SK-N-DZ (cell line): Measurements from ENCODE around the gene IL31RA.

Source experiments
- DNase-seq: peaks from one replicate; pipeline ENCODE4 v3.0.0-alpha.2; 2015; ENCODE audit warnings: low spot score

IL31RA gene

GRCh38 chr5:55858104-55858503 lies 6.9 kb downstream of the IL31RA start:
- no peak for DNase-seq

- DNase-seq = no peak
These were observed 9.1 kb downstream of the IL31RA start for GRCh38 chr5:55860288-55860687.

GRCh38 chr5:55860709-55861108 lies 9.6 kb downstream of the IL31RA start:
- no peak for DNase-seq

- DNase-seq = no peak
These were observed 13.7 kb downstream of the IL31RA start for GRCh38 chr5:55864606-55865541.

GRCh38 chr5:55865831-55866230 lies 14.7 kb downstream of the IL31RA start:
- no peak for DNase-seq

- DNase-seq = no peak
These were observed 15.3 kb downstream of the IL31RA start for GRCh38 chr5:55866485-55866884.

GRCh38 chr5:55866934-55867333 lies 15.8 kb downstream of the IL31RA start:
- DNase-seq = no peak

GRCh38 chr5:55868846-55869245 lies 17.7 kb downstream of the IL31RA start:
- DNase-seq = no peak

- no peak for DNase-seq
These were observed 18.7 kb downstream of the IL31RA start for GRCh38 chr5:55869847-55870246.

GRCh38 chr5:55873234-55873633 lies 22.1 kb downstream of the IL31RA start:
- no peak for DNase-seq

GRCh38 chr5:55877655-55878054 lies 26.5 kb downstream of the IL31RA start:
- DNase-seq = no peak

GRCh38 chr5:55880453-55880852 lies 29.3 kb downstream of the IL31RA start:
- DNase-seq = no peak

- no peak for DNase-seq
These were observed 34.2 kb downstream of the IL31RA start for GRCh38 chr5:55885359-55885758.

- DNase-seq = no peak
These were observed 37.0 kb downstream of the IL31RA start for GRCh38 chr5:55888205-55888604.

GRCh38 chr5:55892479-55892878 lies 41.3 kb downstream of the IL31RA start:
- DNase-seq = no peak

- DNase-seq = no peak
These were observed 43.0 kb downstream of the IL31RA start for GRCh38 chr5:55894135-55894534.

- no peak for DNase-seq
These were observed 44.2 kb downstream of the IL31RA start for GRCh38 chr5:55895346-55895745.

GRCh38 chr5:55896238-55896637 lies 45.1 kb downstream of the IL31RA start:
- DNase-seq = no peak

- DNase-seq = no peak
These were observed 45.5 kb downstream of the IL31RA start for GRCh38 chr5:55896663-55897062.

GRCh38 chr5:55897206-55897894 lies 46.2 kb downstream of the IL31RA start:
- no peak for DNase-seq

GRCh38 chr5:55897905-55898304 lies 46.7 kb downstream of the IL31RA start:
- DNase-seq = no peak

- no peak for DNase-seq
These were observed 48.2 kb downstream of the IL31RA start for GRCh38 chr5:55899344-55899743.

- DNase-seq = no peak
These were observed 48.9 kb downstream of the IL31RA start for GRCh38 chr5:55900068-55900467.
